MM.1S (cell line): ENCODE data around the gene ISLR.

Source experiments
- DNase-seq: peaks from one replicate; pipeline ENCODE4 v3.0.0-alpha.2; 2015
- H2AFZ ChIP-seq: fragments of 300-600 bp; sonication (generic); 2 replicates; pipeline ENCODE4 v1.6.0; 2016; ENCODE audit warnings: antibody characterized with exemption, low read length
- H3F3A ChIP-seq: fragments of 300-600 bp; sonication (generic); 2 replicates; pipeline ENCODE4 v1.6.1; 2016; ENCODE audit warnings: mild to moderate bottlenecking, antibody characterized with exemption, low read length, moderate library complexity, mixed read lengths; ENCODE audit not compliant: insufficient read depth
- H3K27ac ChIP-seq: fragments of 300-600 bp; sonication (generic); 2 replicates; pipeline ENCODE4 v1.5.1; 2016; ENCODE audit warnings: mild to moderate bottlenecking, low read length
- H3K27me3 ChIP-seq: fragments of 300-600 bp; sonication (generic); replicated peaks from 2 replicates; pipeline ENCODE4 v1.6.0; 2016; ENCODE audit warnings: low read length; ENCODE audit not compliant: insufficient read depth
- H3K36me3 ChIP-seq: fragments of 300-600 bp; sonication (generic); replicated peaks from 2 replicates; pipeline ENCODE4 v1.6.1; 2016; ENCODE audit warnings: mild to moderate bottlenecking, low read length, mixed read lengths; ENCODE audit not compliant: insufficient read depth
- H3K4me1 ChIP-seq: fragments of 300-600 bp; sonication (generic); 2 replicates; pipeline ENCODE4 v1.6.1; 2016; ENCODE audit warnings: low read length, mixed read lengths
- H3K4me2 ChIP-seq: fragments of 300-600 bp; sonication (generic); 2 replicates; pipeline ENCODE4 v1.6.0; 2016; ENCODE audit warnings: low read depth, low read length
- H3K4me3 ChIP-seq: fragments of 300-600 bp; sonication (generic); 2 replicates; pipeline ENCODE4 v1.5.1; 2016; ENCODE audit warnings: low read length, mixed read lengths
- H3K79me2 ChIP-seq: fragments of 300-600 bp; sonication (generic); 2 replicates; pipeline ENCODE4 v1.6.1; 2016; ENCODE audit warnings: mixed run types, low read length, mixed read lengths
- H3K9ac ChIP-seq: fragments of 300-600 bp; sonication (generic); 2 replicates; pipeline ENCODE4 v1.6.1; 2016; ENCODE audit warnings: low read length, mixed read lengths
- H3K9me2 ChIP-seq: fragments of 300-600 bp; sonication (generic); replicated peaks from 2 replicates; pipeline ENCODE4 v1.6.1; 2016; ENCODE audit warnings: mild to moderate bottlenecking, low read length, mixed read lengths; ENCODE audit not compliant: insufficient read depth
- H3K9me3 ChIP-seq: fragments of 300-600 bp; sonication (generic); replicated peaks from 2 replicates; pipeline ENCODE4 v1.6.1; 2016; ENCODE audit warnings: mild to moderate bottlenecking, low read length, mixed read lengths; ENCODE audit not compliant: insufficient read depth
- H4K20me1 ChIP-seq: fragments of 300-600 bp; sonication (generic); 2 replicates; pipeline ENCODE4 v1.6.1; 2016; ENCODE audit warnings: mild to moderate bottlenecking, low read length, moderate library complexity, mixed read lengths; ENCODE audit not compliant: insufficient read depth
- EZH2 ChIP-seq: fragments of 300-600 bp; sonication (generic); optimal IDR thresholded peaks from 2 replicates; pipeline ENCODE3; 2017; ENCODE audit warnings: low read depth, mild to moderate bottlenecking, antibody characterized with exemption, low read length, mixed read lengths
- EZH2phosphoT487 ChIP-seq: fragments of 300-600 bp; sonication (generic); IDR thresholded peaks from 2 replicates; pipeline ENCODE4 v1.6.1; 2018; ENCODE audit warnings: antibody characterized with exemption, low read length
- TF ChIP-seq, protein P1 (sequence below): fragments of 300-600 bp; sonication (generic); IDR thresholded peaks from 2 replicates; pipeline ENCODE4 v1.5.1; 2016; ENCODE audit warnings: antibody characterized with exemption, low read length, mixed read lengths

ISLR gene

DNA sequence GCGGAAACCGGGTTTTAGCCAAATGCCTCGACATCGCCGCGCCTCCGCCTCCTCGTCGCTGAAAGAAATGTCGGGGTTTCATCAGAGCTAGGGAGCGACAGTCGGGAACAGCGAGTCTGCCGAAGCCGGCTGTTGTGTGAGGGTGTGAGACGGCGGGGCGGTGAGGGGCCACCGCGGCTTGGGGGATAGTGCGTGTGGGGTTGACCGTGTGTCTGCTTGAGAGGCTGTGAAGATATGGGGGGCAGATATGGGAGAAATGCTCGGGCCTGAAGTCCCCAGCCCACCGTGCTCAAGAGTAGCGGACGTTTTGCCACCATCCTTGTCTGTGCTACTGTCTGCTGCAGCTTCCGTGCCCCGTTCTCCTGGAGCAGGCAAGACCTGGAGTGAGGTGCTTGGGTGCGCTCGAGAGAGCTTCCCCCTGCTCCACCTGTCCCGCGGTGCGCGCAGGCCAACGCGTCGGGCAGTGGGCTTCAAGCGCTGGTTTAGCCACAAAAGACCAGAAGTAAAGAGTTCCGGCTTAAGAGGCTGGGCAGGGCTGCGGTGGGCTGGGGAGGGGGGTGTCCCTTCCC, 43.8 kb upstream of the ISLR start:
- Histone ChIP-seq H3K9ac (no peak overlapping the region), H3K27ac (no peak overlapping the region), H3F3A (no peaks in the 10 kb centered on the region), H3K9me2 (no peaks in the 10 kb centered on the region), H3K4me2 (no peak overlapping the region), H3K9me3 (no peaks in the 10 kb centered on the region), H3K27me3 (peaks cover 69% of the 10 kb centered on the region), H4K20me1 (no peaks in the 10 kb centered on the region), H2AFZ (no peak overlapping the region), H3K79me2 (no peaks in the 10 kb centered on the region), H3K4me1 (no peaks in the 10 kb centered on the region), H3K36me3 (no peaks in the 10 kb centered on the region), H3K4me3 (no peak overlapping the region)
- TF ChIP-seq, protein P1, sequence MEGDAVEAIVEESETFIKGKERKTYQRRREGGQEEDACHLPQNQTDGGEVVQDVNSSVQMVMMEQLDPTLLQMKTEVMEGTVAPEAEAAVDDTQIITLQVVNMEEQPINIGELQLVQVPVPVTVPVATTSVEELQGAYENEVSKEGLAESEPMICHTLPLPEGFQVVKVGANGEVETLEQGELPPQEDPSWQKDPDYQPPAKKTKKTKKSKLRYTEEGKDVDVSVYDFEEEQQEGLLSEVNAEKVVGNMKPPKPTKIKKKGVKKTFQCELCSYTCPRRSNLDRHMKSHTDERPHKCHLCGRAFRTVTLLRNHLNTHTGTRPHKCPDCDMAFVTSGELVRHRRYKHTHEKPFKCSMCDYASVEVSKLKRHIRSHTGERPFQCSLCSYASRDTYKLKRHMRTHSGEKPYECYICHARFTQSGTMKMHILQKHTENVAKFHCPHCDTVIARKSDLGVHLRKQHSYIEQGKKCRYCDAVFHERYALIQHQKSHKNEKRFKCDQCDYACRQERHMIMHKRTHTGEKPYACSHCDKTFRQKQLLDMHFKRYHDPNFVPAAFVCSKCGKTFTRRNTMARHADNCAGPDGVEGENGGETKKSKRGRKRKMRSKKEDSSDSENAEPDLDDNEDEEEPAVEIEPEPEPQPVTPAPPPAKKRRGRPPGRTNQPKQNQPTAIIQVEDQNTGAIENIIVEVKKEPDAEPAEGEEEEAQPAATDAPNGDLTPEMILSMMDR: no peak
- TF ChIP-seq EZH2: peak; percentile 83
- no peak for DNase-seq

DNA sequence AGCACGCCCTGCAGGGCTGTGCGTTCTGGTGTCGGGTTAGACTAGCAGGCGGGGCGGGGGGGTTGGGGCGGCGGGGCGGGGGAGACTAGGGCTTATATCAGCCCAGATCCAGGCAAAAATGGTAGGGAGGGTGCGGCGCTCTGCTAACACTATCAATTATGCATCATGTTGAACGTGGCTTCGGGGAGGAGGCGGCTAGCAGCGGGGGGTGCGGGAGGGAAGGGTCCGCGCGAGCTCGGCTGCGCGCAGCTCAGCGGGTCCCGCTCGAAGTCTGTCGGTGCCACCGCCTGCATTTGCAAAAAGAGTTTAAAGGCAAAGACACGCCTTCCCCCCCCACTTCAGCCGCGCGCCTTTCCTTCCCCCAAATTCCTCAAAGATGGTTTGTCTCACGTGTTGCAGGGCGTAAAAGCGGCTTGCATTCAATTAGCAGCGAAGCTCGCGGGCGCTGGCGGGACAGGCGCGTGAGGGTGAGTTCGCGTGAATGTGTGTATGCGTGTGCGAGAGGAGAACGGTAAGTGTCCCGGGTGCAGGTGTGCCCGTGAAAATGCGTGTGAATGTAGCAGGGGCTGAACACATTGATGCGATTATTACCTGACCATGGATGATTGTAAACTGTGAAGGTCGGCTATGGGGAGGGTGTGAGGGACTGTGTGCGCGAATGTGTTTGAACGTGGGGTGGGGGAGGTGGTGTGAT, 43.2 kb upstream of the ISLR start, which contains the start of gene ISLR2:
TSS of gene ISLR2 (plus strand) at position 432 of the 694 bp plus-strand sequence. CDS start 2,169 bp downstream, outside the sequence.
- no peaks in the 10 kb centered on the region for H3K4me1 ChIP-seq
- no peak within 1 kb of the TSS for H3K4me2 ChIP-seq
- peaks cover 63% of the 10 kb centered on the region for H3K27me3 ChIP-seq
- H3K9me3 ChIP-seq: no peaks in the 10 kb centered on the region
- H2AFZ ChIP-seq: no peak within 1 kb of the TSS
- no peak within 1 kb of the TSS for H3K4me3 ChIP-seq
- no peak within 1 kb of the TSS for H3K9ac ChIP-seq
- no peak within 1 kb of the TSS for H3K27ac ChIP-seq
- TF ChIP-seq, protein P1: no peak
- TF ChIP-seq EZH2: peak; percentile 83
- no peak for TF ChIP-seq EZH2phosphoT487
- DNase-seq: no peak
- no peaks in the 10 kb centered on the region for H3K36me3 ChIP-seq
- H4K20me1 ChIP-seq: no peaks in the 10 kb centered on the region
- H3F3A ChIP-seq: no peaks in the 10 kb centered on the region
- no peaks in the 10 kb centered on the region for H3K79me2 ChIP-seq
- no peaks in the 10 kb centered on the region for H3K9me2 ChIP-seq

DNA sequence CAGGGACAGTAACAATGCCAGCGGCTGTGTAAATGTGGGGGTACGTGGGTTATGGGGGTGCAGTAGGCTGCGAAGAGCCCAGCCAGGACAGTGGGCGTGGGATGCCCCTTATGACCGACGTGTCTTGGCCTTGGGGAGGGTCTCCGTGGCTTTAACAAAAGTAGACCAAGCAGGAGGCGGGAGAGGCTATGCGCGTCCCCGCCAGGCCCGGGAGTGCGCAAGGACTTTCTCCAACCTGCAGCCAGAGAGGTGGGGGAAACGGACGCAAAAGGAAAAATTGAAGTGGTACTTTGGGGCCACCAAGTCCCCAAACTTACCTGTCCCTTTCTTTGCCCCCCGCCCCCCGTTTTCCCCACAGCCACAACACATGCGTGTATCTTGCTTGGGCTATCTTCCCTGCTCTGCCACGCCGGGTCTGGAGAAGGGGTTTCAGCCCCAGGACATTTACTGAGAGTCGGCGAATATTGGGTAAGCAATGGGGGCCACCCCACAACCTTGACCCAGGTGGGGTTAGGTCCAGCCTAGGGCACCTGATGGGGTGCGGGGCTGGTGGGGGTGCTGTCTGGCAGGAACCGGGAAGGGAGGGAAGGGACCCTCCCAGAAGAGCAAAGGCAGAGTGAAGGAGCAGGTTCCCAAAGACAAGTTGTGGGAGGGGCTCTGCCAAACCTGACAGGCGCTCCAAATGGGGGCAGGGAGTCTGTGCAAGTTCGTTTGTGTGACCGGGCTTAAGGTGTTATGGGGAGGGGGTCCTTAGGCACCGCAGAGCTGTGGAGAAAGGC, 42.5 kb upstream of the ISLR start:
- H4K20me1 ChIP-seq: no peaks in the 10 kb centered on the region
- no peak overlapping the region for H3K9ac ChIP-seq
- TF ChIP-seq, protein P1: no peak
- TF ChIP-seq EZH2phosphoT487: no peak
- H3K9me2 ChIP-seq: no peaks in the 10 kb centered on the region
- H3K4me2 ChIP-seq: no peak overlapping the region
- no peaks in the 10 kb centered on the region for H3K79me2 ChIP-seq
- no peaks in the 10 kb centered on the region for H3K36me3 ChIP-seq
- H2AFZ ChIP-seq: no peak overlapping the region
- H3K4me1 ChIP-seq: no peaks in the 10 kb centered on the region
- no peak overlapping the region for H3K4me3 ChIP-seq
- H3K9me3 ChIP-seq: no peaks in the 10 kb centered on the region
- DNase-seq: no peak
- no peaks in the 10 kb centered on the region for H3F3A ChIP-seq
- peaks cover 60% of the 10 kb centered on the region for H3K27me3 ChIP-seq
- H3K27ac ChIP-seq: no peak overlapping the region
